Activated T-helper 1 cell treated with anti-CD3 and anti-CD28 coated beads, Interleukin-2, amount 50 U/mL, for 16 hours (primary cell): ENCODE data around the gene ACO1.

Experiments
- DNase-seq, 2 donors: peaks; one replicate each; pipeline ENCODE4 v3.0.0-alpha.2; 2020; ENCODE audit warnings: low read depth in 1 of 2, low spot score in 1 of 2

ACO1 gene

GRCh38 chr9:32486839-32487562 lies 102.6 kb downstream of the ACO1 start:
- no peak for DNase-seq

- DNase-seq = no peak
Measured at GRCh38 chr9:32487981-32488380, 103.5 kb downstream of the ACO1 start.

- no peak for DNase-seq
Measured at GRCh38 chr9:32490601-32491000, 106.2 kb downstream of the ACO1 start.

- no peak for DNase-seq
Measured at GRCh38 chr9:32497921-32498320, 113.5 kb downstream of the ACO1 start.

GRCh38 chr9:32500768-32501167 lies 116.3 kb downstream of the ACO1 start:
- no peak for DNase-seq

GRCh38 chr9:32501868-32502267 lies 117.4 kb downstream of the ACO1 start:
- no peak for DNase-seq

GRCh38 chr9:32502464-32502863 lies 118.0 kb downstream of the ACO1 start:
- DNase-seq = no peak

GRCh38 chr9:32503008-32503407 lies 118.6 kb downstream of the ACO1 start:
- no peak for DNase-seq
